NCI-H146 treated with DMSO at 0.1 percent for 48 hours (cell line): ENCODE results near the gene ASTN2.

Source experiments
- DNase-seq: peaks from one replicate; lab custom pipeline; 2025; ENCODE audit not compliant: unreplicated experiment; lab: John Stamatoyannopoulos, UW

Gene ASTN2

GRCh38 chr9:117306032-117306431 is 108.8 kb downstream of the ASTN2 start:
- no peak for DNase-seq

- DNase-seq = no peak
These were observed 109.4 kb downstream of the ASTN2 start for GRCh38 chr9:117305454-117305853.

GRCh38 chr9:117304549-117304948 is 110.3 kb downstream of the ASTN2 start:
- DNase-seq = no peak

GRCh38 chr9:117303643-117304230 is 111.1 kb downstream of the ASTN2 start:
- no peak for DNase-seq

DNA sequence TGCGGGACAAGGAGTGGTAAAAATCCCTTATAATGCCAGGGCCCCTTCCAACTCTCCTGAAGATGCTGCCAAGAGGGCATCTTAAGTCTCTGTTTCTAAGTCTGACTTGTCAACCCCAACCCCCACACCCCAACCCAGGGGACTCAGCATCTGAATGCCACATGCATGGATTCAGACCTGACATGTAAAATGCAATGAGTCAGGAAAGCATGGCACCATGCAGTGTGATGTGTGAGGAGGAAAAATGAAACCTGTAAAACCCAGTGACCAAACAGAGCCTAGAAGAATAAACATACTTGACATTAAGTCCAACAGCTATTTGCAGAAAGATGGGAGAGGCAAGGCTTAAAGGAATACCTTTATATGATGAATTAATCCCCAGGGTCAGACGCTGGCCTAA is 112.4 kb downstream of the ASTN2 start:
- no peak for DNase-seq

- no peak for DNase-seq
These were observed 114.3 kb downstream of the ASTN2 start for GRCh38 chr9:117300371-117301110.

GRCh38 chr9:117296453-117296852 is 118.4 kb downstream of the ASTN2 start:
- no peak for DNase-seq

- DNase-seq = no peak
These were observed 121.4 kb downstream of the ASTN2 start for GRCh38 chr9:117293206-117294114.

GRCh38 chr9:117290856-117291622 is 123.8 kb downstream of the ASTN2 start:
- DNase-seq = no peak

- no peak for DNase-seq
These were observed 124.5 kb downstream of the ASTN2 start for GRCh38 chr9:117290306-117290840.

- no peak for DNase-seq
These were observed 128.6 kb downstream of the ASTN2 start for GRCh38 chr9:117286245-117286644.

DNA sequence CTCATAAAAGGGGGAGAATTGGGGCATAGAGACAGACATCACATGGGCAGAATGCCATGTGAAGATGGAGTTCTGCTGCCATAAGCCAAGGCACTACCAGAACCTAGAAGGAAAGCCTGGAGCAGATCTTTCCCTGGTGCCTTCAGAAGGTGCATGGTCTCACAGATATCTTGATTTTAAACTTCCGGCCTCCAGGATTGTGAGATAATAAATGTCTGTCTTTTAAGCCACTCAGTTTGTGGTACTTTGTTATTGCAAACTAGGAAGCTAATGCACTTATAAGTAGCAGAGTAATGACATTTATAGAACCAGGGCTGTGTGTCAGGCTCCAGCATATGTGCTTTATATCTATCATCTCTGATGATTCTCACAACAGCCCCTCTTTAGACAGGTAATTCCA is 130.4 kb downstream of the ASTN2 start:
- DNase-seq = no peak

- DNase-seq = no peak
These were observed 132.3 kb downstream of the ASTN2 start for GRCh38 chr9:117282541-117282940.

- no peak for DNase-seq
These were observed 136.3 kb downstream of the ASTN2 start for GRCh38 chr9:117278471-117279035.

DNA sequence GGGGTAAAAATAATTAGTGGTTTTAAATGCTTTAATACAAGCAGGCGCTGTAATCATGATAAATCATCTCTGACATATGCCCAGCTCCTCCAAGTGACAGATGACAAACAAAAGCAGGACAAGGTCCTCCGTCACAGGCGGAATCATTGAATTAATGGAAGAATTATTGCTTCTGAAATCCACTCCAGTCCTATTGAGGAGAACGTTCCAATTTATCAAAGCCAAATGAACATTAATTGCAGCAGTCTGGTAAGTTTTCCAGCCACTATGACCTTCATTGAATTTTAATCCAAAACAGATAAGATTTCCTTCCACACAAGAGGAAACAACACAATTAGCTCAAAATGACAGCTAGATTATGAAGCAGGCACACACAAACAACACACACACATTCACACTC is 136.8 kb downstream of the ASTN2 start:
- DNase-seq = peak; percentile 46

GRCh38 chr9:117276444-117276843 is 138.4 kb downstream of the ASTN2 start:
- DNase-seq = no peak

- DNase-seq = no peak
These were observed 141.2 kb downstream of the ASTN2 start for GRCh38 chr9:117273612-117274011.

GRCh38 chr9:117268847-117269446 is 145.9 kb downstream of the ASTN2 start:
- DNase-seq = peak; percentile 28

DNA sequence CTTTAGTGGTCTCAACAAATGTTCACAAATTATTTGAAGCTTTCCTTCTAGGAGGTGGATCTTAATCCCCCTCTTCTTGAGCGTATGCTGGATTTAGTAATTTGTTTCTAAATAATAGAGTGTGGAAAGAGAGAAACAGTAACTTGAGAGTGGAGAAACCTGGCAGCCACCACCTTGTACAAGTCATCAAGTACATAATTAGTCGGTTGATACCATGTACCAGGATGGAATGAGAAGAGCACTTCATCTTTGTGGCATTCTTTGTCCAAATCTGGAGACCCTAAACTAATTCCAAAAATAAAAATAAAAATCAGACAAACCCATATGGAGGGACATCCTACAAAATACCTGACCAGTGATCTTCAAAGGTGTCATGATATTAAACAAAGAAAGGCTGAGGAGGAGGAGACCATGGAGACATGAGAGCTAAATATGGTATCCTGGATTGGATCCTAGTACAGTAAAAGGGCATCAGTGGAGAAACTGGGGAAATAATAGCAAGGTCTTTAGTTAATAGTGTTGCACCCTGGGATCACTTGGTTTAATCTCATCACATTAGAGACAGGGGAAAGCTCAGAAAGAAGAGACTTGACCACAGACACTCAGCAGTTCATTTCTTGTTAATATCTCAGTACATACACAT is 147.9 kb downstream of the ASTN2 start:
- no peak for DNase-seq

DNA sequence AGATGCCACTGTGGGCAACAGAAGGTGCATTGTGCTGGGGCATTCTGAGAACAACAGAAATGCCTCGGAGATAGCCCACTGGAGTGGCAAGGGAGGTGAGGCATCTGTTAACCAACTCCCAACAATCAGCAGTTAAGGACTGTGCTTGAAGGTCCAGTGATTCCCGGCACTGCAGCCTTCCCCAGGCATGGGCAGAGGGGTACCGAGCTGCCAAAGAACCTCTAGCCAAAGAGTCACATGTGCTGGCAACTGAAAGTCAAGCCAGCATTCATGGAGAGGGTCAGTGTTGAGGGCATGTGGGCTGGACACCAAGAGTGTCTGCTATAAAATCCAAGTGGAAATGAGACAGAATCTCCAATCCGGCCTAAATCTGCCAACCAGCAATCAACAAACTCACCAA is 149.6 kb downstream of the ASTN2 start:
- DNase-seq = no peak
